ACHN (cell line): ENCODE results near the gene PTPA.

Source experiments
- DNase-seq: peaks from one replicate; pipeline ENCODE4 v3.0.0-alpha.2; 2015
- in situ Hi-C: cut with HindIII; loops from 2 replicates; pipeline ENCODE4 v1.10.0; 2017; ENCODE audit warnings: low sequenced_read_pairs, low pct_ligation_motif_present, low pct_unique_long_range_greater_than_20kb

Gene PTPA

DNA sequence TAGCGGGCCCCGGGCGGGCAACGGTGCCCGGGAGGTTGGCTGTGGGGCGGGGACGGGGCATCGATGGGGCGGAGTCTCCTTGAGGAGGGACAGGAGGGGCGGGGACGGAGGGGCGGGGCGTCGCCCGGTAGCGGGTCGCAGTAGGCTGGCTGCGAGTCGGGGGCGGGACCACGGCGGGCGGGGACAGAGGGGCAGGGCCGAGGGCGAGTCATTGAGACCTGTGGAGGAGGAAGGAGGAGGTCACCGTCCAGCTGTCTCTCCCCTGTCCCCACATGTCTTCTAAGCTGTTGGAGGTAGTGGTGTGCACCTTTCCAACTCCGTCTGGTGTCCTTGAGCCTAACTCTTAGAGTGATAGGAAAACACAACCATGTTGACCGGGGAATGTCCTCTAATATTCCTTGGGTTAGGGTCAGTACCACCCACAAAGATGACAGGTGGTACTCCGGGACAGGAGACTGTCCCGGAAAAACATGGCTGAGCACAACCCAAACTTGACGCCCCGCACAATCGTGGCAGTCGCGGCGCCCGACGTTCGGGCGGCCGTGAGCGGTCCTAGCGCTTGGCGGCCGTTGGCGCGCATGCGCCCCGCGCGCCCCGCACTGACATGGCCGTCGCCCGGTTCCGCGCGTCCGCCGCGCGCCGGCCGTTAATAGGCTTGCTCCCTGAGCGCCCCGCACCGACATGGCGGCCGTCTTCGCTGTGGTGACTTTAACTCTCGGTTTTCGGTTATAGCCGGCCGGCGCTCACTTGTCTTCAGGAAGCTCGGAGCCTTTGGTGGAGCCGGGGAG is at the start of gene PTPA, which contains the start of gene CRAT:
Gene PTPA (plus strand): TSS at position 676 of the 788 bp plus-strand sequence. CDS start 186 bp downstream, outside the sequence.
Gene CRAT (minus strand): TSS at position 54 of the 788 bp plus-strand sequence. CDS start 284 bp downstream, outside the sequence.
- in situ Hi-C loops: no loop called here
- peak; percentile 87 for DNase-seq

GRCh38 chr9:129063061-129063460 is 48.2 kb upstream of the PTPA start:
- no peak for DNase-seq
- in situ Hi-C loops: no loop called here

DNA sequence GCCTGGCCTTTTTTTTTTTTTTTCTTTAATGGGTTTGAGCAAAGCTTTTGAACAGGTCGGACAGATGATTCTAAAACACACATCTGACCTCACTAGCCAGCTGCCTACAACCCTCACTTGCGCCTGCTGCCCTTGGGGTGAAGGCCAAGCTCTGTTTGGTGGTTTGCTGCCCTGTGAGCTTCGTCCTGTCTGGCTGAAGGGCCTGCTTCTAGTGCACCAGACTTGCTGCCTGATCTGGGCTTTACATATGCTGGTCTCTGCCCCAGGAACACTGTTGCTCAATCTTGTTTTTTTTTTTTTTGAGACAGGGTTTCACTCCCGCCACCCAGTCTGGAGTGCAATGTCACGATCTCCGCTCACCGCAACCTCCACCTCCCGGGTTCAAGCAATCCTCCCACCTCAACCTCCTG is 46.7 kb upstream of the PTPA start:
- in situ Hi-C loops: no loop called here
- DNase-seq: no peak

- in situ Hi-C loops: no loop called here
- DNase-seq: no peak
Observed at GRCh38 chr9:129068110-129068509, 43.1 kb upstream of the PTPA start.

GRCh38 chr9:129068990-129069861 is 42.0 kb upstream of the PTPA start:
- in situ Hi-C loops: no loop called here

DNA sequence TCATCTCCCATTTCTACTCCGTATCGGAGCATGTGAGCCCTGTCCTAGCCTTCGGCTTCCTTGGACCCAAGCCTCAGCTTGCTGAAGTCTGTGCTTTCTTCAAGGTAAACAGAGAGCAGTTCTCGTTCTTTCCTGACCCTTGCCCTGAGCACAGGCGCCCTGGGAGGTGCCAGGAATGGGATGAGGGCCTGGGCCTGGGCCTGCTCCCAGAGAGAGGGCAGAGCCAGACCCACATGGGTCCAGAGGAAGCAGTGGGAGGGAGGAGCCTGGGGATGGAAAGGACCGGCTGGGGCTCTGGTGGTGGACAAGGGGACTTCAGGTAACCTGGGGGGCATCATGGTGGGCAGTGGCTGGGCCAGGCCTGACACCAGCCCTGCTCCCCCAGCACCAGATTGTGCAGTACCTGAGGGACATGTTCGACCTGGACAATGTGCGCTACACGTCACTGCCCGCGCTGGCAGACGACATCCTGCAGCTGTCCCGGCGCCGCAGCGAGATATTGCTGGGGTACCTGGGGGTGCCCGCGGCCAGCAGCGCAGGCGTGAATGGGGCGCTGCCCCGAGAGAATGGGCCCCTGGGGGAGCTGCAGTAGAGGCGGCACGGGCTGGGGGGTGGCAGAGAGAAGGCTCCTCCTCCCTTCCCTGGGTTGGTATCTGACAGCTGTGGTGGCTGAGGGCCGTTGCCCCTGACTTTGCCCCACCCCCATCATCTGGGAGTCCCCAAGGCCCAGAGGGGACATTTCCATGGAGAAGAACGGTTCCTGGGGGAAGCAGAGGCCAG is 41.2 kb upstream of the PTPA start:
- in situ Hi-C loops: no loop called here

More at GRCh38 chr9:129068990-129069861, 42.0 kb upstream of the PTPA start:
- no peak for DNase-seq

DNA sequence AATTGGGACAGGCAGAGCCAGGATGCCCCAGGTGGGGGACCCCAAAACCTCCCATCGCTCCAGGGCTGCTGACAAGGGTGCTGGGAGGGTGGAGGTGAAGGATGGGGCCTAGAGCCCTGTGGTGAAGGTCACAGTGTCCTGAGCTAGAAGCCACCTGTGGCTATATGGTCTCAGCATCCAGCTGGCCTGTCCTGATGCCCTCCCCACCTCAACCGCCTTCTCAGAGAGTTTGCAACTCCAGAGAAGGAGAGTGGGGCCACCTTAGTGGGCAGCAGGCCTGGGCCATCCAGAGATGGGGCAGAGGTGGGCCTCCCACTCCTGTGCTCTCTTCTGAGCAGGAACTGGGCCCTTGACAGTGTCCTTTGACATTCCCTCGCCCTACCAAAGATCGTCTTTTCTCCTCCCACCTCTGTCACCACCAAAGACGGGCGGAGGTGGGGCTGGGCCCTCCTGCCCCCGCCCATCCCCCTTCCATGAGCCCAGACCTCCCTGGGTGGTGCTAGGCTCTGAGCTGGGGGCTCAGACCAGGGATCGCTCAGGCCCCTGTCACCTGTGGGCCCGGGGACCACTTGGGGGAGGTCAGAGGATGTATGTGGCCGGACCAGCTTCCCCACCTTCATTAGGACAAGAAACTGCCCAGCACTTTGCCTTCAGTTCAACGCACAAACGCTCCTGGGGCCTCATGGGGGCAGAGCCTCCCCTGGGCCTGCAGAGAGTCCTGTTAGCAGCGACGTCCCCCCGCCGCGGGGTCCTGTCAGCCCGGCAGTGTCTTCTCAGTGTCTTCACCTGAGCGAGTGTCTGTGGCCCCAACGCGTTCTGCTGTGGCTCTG is 40.3 kb upstream of the PTPA start:
- DNase-seq: no peak
- in situ Hi-C loops: no loop called here

More for the DNA sequence above, 41.2 kb upstream of the PTPA start:
- DNase-seq: no peak

GRCh38 chr9:129071526-129072126 is 39.6 kb upstream of the PTPA start:
- DNase-seq: no peak
- in situ Hi-C loops: no loop called here

GRCh38 chr9:129072171-129072570 is 39.0 kb upstream of the PTPA start:
- in situ Hi-C loops: no loop called here
- DNase-seq: no peak

DNA sequence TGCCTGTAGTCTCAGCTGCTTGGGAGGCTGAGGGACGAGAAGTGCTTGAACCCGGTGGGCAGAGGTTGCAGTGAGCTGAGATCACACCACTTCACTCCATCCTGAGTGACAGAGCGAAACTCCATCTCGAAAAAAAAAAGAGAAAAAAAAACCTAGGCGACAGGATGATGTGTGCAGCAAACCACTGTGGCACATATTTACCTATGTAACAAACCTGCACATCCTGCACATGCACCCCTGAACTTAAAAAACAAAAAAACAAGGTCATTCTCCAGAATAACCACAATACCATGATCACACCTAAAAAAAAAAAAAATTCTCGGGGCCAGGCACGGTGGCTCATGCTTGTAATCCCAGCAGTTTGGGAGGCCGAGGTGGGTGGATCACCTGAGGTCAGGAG is 37.8 kb upstream of the PTPA start:
- no peak for DNase-seq
- in situ Hi-C loops: no loop called here

DNA sequence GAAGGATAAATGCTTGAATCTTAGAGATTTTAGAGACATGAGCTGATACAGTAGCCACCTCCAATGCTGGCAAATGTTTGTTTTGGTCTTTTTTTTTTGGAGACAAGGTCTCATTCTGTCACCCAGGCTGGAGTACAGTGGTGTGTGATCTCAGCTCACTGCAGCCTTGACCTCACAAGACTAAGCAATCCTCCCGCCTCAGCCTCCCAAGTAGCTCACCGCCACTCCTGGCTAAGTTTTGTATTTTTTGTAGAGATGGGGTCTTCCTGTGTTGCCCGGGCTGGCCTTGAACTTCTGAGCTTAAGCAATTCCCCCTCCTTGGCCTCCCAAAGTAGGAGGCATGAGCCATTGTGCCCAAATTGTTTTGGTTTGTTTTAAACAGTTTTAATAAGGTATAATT is 37.1 kb upstream of the PTPA start:
- DNase-seq: no peak
- in situ Hi-C loops: no loop called here

DNA sequence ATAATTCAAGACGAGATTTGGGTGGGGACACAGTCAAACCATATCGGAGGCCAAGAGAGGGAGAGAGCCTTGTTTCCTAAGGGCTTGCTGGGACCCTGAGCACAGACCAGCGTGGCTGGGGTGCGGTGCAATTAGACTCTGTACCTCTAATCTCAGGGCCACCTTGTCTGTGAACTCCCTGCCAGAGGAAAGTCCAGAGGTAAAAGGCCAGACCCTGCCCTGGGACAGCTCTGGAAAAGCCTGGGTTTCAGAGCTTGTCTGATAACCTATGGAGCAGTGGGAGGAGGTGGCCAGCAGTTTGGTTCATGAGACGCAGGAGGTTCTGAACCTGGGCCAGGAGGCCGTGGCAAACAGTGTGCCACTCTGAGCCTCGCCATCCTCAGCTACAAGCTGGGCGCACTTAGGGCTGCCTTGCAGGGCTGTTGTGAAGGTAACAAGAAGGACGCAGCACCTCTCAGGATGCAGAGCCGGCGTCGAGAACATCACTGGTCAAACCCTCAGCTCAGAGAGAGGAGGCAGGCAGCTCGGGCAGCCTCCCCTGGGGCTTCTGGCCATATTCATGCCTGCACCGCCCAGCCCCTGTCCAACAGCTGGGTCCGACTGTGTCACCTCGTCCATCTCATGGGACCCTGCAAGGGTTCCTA is 35.1 kb upstream of the PTPA start:
- no peak for DNase-seq
- in situ Hi-C loops: no loop called here

- DNase-seq: no peak
- in situ Hi-C loops: no loop called here
Observed at GRCh38 chr9:129076640-129077037, 34.6 kb upstream of the PTPA start.

- in situ Hi-C loops: no loop called here
- no peak for DNase-seq
Observed at GRCh38 chr9:129077236-129077635, 34.0 kb upstream of the PTPA start.

- in situ Hi-C loops: no loop called here
- no peak for DNase-seq
Observed at GRCh38 chr9:129078691-129079503, 32.3 kb upstream of the PTPA start.

- in situ Hi-C loops: no loop called here
- no peak for DNase-seq
Observed at GRCh38 chr9:129079829-129080228, 31.4 kb upstream of the PTPA start.

DNA sequence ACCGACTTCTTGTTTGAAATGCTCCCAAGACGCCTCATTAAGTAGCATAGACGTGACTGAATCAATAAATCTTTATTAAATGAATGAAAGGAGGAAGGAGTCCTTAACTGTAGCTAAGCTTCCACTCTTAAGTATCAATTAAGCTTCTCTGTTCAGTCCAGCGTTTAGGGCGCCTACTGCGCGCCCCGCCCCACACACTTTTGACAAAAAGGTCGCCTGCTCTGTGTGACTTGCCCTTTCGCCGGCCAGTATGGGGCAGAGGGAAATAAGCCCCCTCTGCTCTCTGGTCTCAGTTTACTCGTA is 31.0 kb upstream of the PTPA start:
- DNase-seq: no peak
- in situ Hi-C loops: no loop called here
